ENCODE results near the gene PIAS1. TPM values are rescaled to one million over a fixed set of nuclear protein-coding genes. Genes with fewer than 3 reads are reported as not detected.

The PIAS1 gene
- total and polyA plus RNA-seq, 3 donors from 2014 or later: 57.2 to 87.6 (median 60.5) TPM

- H3K27ac ChIP-seq: no peak overlapping the region
- WGBS, 2 donors: 58 to 62% methylated on average over 3 of the region's 3 CpGs
- TF ChIP-seq, protein P1, sequence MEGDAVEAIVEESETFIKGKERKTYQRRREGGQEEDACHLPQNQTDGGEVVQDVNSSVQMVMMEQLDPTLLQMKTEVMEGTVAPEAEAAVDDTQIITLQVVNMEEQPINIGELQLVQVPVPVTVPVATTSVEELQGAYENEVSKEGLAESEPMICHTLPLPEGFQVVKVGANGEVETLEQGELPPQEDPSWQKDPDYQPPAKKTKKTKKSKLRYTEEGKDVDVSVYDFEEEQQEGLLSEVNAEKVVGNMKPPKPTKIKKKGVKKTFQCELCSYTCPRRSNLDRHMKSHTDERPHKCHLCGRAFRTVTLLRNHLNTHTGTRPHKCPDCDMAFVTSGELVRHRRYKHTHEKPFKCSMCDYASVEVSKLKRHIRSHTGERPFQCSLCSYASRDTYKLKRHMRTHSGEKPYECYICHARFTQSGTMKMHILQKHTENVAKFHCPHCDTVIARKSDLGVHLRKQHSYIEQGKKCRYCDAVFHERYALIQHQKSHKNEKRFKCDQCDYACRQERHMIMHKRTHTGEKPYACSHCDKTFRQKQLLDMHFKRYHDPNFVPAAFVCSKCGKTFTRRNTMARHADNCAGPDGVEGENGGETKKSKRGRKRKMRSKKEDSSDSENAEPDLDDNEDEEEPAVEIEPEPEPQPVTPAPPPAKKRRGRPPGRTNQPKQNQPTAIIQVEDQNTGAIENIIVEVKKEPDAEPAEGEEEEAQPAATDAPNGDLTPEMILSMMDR (IDR thresholded peaks at IDR 0.05): no peak
- TF ChIP-seq POLR2A (IDR thresholded peaks at IDR 0.05): no peak
- H3K36me3 ChIP-seq (ENCODE audit: low read depth, missing control alignments): no peaks in the 10 kb centered on the region
- no peaks in the 10 kb centered on the region for H3K4me1 ChIP-seq
- no peak overlapping the region for H3K4me3 ChIP-seq
- no peaks in the 10 kb centered on the region for H3K27me3 ChIP-seq
- intact Hi-C loops (cut with DNase I; ENCODE audit: low total_unique reads): no loop called here
- H3K9me3 ChIP-seq: no peaks in the 10 kb centered on the region
- DNase-seq: no peak
Observed at GRCh38 chr15:68112706-68113105, 58.6 kb downstream of the PIAS1 start.

DNA sequence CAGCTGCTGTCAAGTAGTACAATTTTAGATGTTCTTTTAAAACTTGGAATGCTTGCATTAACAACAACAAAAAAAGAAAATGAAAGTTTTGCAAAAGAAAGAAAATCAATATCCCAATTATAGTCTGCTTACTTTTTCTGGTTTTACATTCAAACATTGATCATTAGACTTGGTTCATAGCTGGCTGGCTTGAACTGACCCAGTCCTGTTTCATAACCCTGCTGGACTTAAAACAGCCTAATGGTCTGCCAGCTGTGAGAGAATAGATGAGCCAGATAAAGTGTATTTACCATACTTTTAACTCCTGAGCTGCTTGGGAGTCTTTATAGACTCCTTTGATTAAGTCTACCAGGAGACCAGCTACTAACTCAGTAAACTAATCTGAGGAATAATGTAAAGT, 59.2 kb downstream of the PIAS1 start:
- intact Hi-C loops (cut with DNase I; ENCODE audit: low total_unique reads): no loop called here
- DNase-seq: no peak
- no peak overlapping the region for H3K27ac ChIP-seq

DNA sequence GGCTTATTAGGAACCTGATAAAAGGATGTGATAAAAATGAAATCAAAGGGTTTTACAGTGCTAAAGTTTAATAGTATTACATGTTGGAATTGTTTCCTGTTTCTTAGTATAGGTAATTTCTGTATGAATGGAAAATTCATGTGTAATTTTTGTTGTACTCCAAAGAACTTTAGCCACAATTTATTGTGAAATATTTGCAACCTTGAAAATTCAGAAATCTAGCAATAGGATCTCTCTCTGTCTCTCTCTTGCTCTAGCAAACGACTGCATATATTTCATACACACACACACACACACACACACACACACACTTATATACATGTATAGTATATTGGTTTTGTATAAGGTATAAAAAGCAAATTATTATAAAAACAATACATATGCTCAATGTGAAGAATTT, 59.6 kb downstream of the PIAS1 start:
- no peaks in the 10 kb centered on the region for H3K27me3 ChIP-seq
- no peaks in the 10 kb centered on the region for H3K4me1 ChIP-seq
- DNase-seq: no peak
- no peak overlapping the region for H3K4me3 ChIP-seq
- no peaks in the 10 kb centered on the region for H3K36me3 ChIP-seq (ENCODE audit: low read depth, missing control alignments)
- TF ChIP-seq, protein P1 (IDR thresholded peaks at IDR 0.05): no peak
- no peak for TF ChIP-seq POLR2A (IDR thresholded peaks at IDR 0.05)
- 21 to 24% methylated on average over 1 of the region's 1 CpG for WGBS, 2 donors
- intact Hi-C loops (cut with DNase I; ENCODE audit: low total_unique reads): no loop called here
- H3K9me3 ChIP-seq: no peaks in the 10 kb centered on the region
- H3K27ac ChIP-seq: no peak overlapping the region

More for the DNA sequence above, 59.2 kb downstream of the PIAS1 start:
- no peak overlapping the region for H3K4me3 ChIP-seq
- no peaks in the 10 kb centered on the region for H3K27me3 ChIP-seq
- no peaks in the 10 kb centered on the region for H3K9me3 ChIP-seq
- TF ChIP-seq POLR2A (IDR thresholded peaks at IDR 0.05): no peak
- TF ChIP-seq, protein P1 (IDR thresholded peaks at IDR 0.05): no peak
- H3K4me1 ChIP-seq: no peaks in the 10 kb centered on the region
- no peaks in the 10 kb centered on the region for H3K36me3 ChIP-seq (ENCODE audit: low read depth, missing control alignments)

DNA sequence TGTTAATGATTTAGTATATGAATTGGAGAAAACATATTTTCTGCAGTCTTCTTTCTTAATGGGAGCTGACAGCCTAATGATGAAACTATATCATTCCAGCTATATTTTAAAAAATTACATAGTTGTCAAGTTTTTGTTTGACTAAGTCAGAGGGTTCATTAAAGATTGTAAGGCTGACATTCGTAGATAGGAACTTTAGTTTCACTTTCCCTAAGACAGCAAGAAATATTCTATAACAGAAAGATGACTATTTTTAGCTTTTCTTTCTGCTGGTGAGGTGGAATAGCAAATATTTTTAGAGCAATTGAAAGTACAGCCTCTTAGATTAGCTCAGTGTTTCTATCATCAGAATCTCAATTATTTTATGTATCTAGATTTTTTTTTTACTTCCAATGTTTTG, 60.2 kb downstream of the PIAS1 start:
- 11 to 26% methylated on average over 1 of the region's 1 CpG for WGBS, 2 donors
- TF ChIP-seq, protein P1 (IDR thresholded peaks at IDR 0.05): no peak
- no peak for TF ChIP-seq POLR2A (IDR thresholded peaks at IDR 0.05)
- Histone ChIP-seq H3K36me3 (ENCODE audit: low read depth, missing control alignments) (no peaks in the 10 kb centered on the region), H3K27ac (peak overlapping the region in 1 of 2 donors; percentile 17), H3K4me1 (no peaks in the 10 kb centered on the region), H3K9me3 (no peaks in the 10 kb centered on the region), H3K27me3 (no peaks in the 10 kb centered on the region), H3K4me3 (no peak overlapping the region)
- no peak for DNase-seq
- intact Hi-C loops (cut with DNase I; ENCODE audit: low total_unique reads): no loop called here

- no peaks in the 10 kb centered on the region for H3K4me1 ChIP-seq
- no peaks in the 10 kb centered on the region for H3K36me3 ChIP-seq (ENCODE audit: low read depth, missing control alignments)
- TF ChIP-seq POLR2A (IDR thresholded peaks at IDR 0.05): no peak
- TF ChIP-seq, protein P1 (IDR thresholded peaks at IDR 0.05): no peak
- 30 to 36% methylated on average over 2 of the region's 2 CpGs for WGBS, 2 donors
- H3K4me3 ChIP-seq: no peak overlapping the region
- no peaks in the 10 kb centered on the region for H3K27me3 ChIP-seq
- DNase-seq: no peak
- intact Hi-C loops (cut with DNase I; ENCODE audit: low total_unique reads): no loop called here
- no peaks in the 10 kb centered on the region for H3K9me3 ChIP-seq
- peak overlapping the region in 1 of 2 donors; percentile 17 for H3K27ac ChIP-seq
Observed at GRCh38 chr15:68114840-68115239, 60.7 kb downstream of the PIAS1 start.
